ENCODE measurements around the gene EAF1. TPM values are rescaled to one million over a fixed set of nuclear protein-coding genes. Genes with fewer than 3 reads are reported as not detected.
"Not testable (repeated sequence)": the region's sequence is repeated elsewhere in the genome, so short reads cannot be mapped to it uniquely, and the experiment has no call there.

Gene EAF1
- 10 to 100 TPM in 1 of 2 donors, 1 to 10 TPM in 1; 8.2 to 12.0 TPM for total RNA-seq
- long read RNA-seq, full-length matches to known transcripts: 4 of 6 reads
- long read RNA-seq, partial matches to known transcripts: 1 of 6 reads
- long read RNA-seq, other reads (novel, unspliced or antisense): 1 of 6 reads

DNA sequence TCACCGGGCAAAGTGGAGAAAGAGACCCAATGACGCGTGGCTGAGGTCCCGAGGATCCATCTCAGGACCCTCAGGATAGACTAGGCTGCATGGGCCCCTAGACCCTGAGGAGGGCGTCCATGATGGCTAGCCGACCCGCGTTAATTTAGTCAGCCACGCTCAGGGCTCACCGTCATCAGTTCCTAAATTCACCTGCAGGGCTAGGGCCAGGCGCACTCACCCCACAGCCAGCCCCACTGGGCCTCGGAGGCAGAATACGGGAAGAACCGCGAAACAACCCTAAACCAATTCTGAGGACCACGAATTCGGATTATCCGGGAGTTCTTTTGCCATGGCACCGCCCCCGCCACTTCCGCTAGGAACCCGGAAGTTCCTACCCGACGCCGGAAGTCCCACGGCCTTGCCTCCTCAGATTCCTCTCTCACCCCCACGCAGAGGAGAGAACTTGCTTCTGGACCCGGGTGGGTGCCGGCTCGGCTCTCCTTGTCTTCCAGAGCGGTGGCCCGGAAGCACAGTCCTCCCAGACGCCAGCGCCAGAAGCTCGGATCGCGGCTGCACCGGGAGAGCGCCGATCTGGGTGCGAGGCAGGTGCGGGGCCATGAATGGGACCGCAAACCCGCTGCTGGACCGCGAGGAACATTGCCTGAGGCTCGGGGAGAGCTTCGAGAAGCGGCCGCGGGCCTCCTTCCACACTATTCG, at the start of gene EAF1, which contains the start of gene METTL6:
Gene EAF1, plus strand, starts transcription at position 417 of the 699 bp plus-strand sequence. Its CDS starts 182 bp downstream, at position 599.
Gene METTL6, minus strand, starts transcription at position 363 of the 699 bp plus-strand sequence. CDS start 1,033 bp downstream, outside the sequence.
- DNase-seq (peak; percentile 92), ATAC-seq (peak; percentile 96 to 98)
- intact Hi-C loops (cut with DNase I): loop anchor here (5.0 to 10.0 kb wide), 2 partner anchors 127 to 130 kb away; no protein-coding TSS in a partner anchor

GRCh38 chr3:15377961-15378791, 49.2 kb upstream of the EAF1 start:
- peak; percentile 95 for DNase-seq
- ATAC-seq: peak; percentile 97 to 98
- intact Hi-C loops (cut with DNase I): loop anchor here (1.0 to 10.0 kb wide), 3 partner anchors 110 to 263 kb away; no protein-coding TSS in a partner anchor

DNA sequence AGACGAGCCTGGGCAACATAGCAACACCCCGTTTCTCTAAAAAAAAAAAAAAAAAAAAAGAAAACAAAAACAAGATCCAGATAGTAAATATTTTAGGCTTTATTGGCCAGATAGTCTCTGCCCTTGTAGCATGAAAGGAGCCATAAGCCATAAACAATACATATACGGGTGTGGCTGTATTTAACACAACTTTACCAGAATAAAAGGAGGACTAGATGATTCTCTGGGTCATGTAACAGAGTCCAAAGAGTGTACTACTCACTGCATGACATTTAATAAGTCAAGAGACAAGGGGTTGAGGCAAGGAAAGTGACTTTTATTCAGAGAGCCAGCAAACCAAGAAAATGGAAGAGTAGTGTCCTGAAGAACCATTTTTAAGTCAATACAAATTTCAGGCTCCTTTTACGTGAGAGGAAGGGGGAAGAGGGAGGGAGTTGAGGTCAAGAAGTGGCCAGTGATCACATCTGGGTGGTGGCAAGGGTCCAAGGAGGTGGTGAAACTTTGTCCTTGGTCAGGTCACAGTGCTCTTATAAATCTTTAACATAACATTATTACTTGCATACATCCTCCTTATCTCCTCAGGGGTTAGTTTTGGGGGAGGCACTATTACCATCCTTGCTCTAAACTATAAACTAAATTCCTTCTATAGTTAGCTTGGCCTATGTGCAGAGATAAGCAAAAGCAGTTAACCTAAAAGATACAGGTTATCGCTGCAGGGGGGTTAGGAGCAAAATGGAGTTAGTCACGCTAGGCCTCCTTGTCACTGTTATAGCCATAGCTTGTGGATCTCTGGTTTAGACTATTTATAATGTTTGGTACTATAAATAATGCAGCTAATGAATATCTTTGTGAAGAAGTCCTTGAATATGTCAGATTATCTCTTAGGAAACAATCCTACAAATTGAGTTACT, 46.2 kb upstream of the EAF1 start:
- DNase-seq (no peak), ATAC-seq (no peak)
- intact Hi-C loops (cut with DNase I): no loop called here

DNA sequence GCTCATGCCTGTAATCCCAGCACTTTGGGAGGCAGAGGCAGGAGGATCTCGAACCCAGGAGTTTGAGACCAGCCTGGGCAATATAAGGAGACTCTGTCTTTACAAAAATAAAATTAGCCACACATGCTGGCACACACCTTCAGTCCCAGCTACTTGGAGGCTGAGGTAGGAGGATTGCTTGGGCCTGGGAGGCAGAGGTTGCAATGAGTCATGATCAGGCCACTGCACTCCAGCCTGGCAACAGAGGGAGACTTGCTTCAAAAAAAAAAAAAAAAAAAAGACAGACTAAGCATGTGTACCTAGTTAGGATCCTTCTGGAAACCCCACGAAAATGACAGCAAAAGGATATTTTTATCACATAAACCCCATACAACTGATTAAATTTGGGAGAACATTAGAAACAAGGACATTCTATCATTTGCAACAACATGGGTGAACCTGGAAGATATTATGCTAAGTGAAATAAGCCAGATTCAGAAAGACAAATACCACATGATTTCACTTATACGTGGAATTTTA, 44.9 kb upstream of the EAF1 start:
- DNase-seq: no peak
- intact Hi-C loops (cut with DNase I): no loop called here
- ATAC-seq: no peak

GRCh38 chr3:15384510-15385237, 42.7 kb upstream of the EAF1 start:
- DNase-seq: no peak
- no peak for ATAC-seq
- intact Hi-C loops (cut with DNase I): no loop called here

DNA sequence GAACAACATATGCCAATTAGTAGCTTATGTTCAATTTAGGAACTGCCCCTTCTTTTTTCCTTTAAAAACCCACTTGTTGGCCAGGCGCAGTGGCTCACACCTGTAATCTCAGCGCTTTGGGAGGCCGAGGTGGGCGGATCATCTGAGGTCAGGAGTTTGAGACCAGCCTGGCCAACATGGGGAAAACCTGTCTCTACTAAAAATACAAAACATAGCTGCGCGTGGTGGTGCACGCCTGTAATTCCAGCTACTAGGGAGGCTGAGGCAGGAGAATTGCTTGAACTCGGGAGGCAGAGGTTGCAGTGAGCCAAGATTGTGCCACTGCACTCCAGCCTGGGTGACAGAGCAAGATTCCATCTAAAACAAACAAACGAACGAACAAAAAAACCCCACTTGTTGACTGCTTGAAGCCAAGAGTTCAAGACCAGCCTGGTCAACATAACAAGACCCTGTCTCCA, 42.1 kb upstream of the EAF1 start:
- DNase-seq; intact Hi-C loops (cut with DNase I): not testable (repeated sequence)

GRCh38 chr3:15385901-15386653, 41.3 kb upstream of the EAF1 start:
- ATAC-seq: no peak
- no peak for DNase-seq
- intact Hi-C loops (cut with DNase I): no loop called here

More for the DNA sequence above, 42.1 kb upstream of the EAF1 start:
- ATAC-seq: not testable (repeated sequence)

DNA sequence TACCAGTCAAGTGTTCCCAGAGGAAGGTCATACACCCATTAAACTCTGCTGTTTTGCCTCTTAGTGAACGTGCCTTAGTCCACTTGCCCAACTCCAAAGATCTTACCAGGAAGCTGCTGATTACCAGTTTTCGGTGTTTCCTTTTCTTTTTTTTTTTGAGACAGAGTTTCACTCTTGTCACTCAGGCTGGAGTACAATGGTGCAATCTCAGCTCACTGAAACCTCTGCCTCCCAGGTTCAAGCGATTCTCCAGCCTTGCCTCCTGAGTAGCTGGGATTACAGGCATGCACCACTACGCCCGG, 40.8 kb upstream of the EAF1 start:
- intact Hi-C loops (cut with DNase I); DNase-seq; ATAC-seq: not testable (repeated sequence)

- DNase-seq (no peak), ATAC-seq (peak; percentile 58 to 70)
- intact Hi-C loops (cut with DNase I): no loop called here
Observed at GRCh38 chr3:15387171-15387581, 40.2 kb upstream of the EAF1 start.

DNA sequence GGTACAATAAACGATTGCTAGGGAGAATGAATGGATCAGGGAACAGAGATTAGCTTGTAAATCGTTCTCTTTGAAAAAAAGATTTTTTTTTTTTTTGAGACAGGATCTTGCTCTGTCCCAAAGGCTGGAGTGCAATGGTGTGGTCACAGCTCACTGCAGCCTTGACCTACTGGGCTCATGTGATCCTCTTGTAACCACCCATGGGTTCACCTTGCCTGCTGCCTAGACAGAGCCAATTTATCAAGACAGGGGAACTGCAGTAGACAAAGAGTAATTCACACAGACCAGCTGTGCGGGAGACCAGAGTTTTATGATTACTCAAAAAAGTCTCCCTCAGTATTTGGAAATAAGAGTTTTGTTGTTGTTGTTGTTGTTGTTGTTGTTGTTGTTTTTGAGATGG, 39.7 kb upstream of the EAF1 start:
- ATAC-seq (peak; percentile 39 to 62), DNase-seq (no peak)
- intact Hi-C loops (cut with DNase I): no loop called here

GRCh38 chr3:15388335-15388734, 39.1 kb upstream of the EAF1 start:
- intact Hi-C loops (cut with DNase I): not testable (repeated sequence)

GRCh38 chr3:15390460-15390859, 36.9 kb upstream of the EAF1 start:
- no peak for ATAC-seq
- no peak for DNase-seq
- intact Hi-C loops (cut with DNase I): no loop called here

More at GRCh38 chr3:15388335-15388734, 39.1 kb upstream of the EAF1 start:
- not testable (repeated sequence) for ATAC-seq, DNase-seq

GRCh38 chr3:15391007-15391406, 36.4 kb upstream of the EAF1 start:
- ATAC-seq (no peak), DNase-seq (no peak)
- intact Hi-C loops (cut with DNase I): no loop called here

DNA sequence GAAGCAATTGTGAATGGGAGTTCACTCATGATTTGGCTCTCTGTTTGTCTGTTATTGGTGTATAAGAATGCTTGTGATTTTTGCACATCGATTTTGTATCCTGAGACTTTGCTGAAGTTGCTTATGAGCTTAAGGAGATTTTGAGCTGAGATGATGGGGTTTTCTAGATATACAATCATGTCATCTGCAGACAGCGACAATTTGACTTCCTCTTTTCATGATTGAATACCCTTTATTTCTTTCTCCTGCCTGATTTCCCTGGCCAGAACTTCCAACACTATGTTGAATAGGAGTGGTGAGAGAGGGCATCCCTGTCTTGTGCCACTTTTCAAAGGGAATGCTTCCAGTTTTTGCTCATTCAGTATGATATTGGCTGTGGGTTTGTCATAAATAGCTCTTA, 34.1 kb upstream of the EAF1 start:
- intact Hi-C loops (cut with DNase I); ATAC-seq; DNase-seq: not testable (repeated sequence)

DNA sequence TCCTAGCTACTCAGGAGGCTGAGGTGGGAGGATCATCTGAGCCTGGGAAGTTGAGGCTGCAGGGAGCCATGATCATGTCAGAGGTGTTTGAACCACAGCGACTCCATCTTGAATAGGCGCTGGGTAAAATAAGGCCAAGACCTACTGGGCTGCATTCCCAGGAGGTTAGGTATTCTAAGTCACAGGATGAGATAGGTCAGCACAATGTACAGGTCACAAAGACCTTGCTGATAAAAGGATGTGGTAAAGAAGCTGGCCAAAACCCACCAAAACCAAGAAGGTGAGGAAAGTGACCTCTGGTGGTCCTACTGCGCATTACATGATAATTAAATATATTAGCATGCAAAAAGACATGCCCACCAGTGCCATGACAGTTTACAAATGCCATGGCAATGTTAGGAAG, 28.7 kb upstream of the EAF1 start:
- ATAC-seq; DNase-seq; intact Hi-C loops (cut with DNase I): not testable (repeated sequence)

DNA sequence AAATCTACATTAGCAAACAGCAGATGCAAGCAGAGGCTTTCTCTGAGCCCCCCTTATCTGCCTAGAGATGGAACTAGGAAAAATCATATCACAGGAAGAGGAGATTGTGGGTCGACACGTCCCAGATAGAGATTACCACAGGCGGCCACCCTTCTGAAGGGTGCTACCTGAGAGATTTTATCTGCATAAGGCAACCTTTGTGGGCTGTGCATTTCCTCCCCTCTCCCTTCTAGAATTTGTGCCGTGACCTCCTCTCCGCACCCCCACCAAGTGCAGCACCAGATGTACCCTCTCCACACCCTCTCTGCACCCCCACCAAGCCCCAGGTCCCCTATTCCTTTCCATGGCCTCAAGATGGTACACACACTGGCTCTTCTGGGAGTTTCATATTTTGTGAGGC, 27.4 kb upstream of the EAF1 start:
- no peak for ATAC-seq
- DNase-seq: no peak
- intact Hi-C loops (cut with DNase I): loop anchor here in 1 of 2 donors (10.0 kb wide), 1 partner anchor 195 kb away; the partner anchor contains the start of gene CAPN7

GRCh38 chr3:15401936-15402335, 25.5 kb upstream of the EAF1 start:
- intact Hi-C loops (cut with DNase I): loop anchor here in 1 of 2 donors (10.0 kb wide), 1 partner anchor 197 kb away; the partner anchor contains the start of gene CAPN7
- DNase-seq (no peak), ATAC-seq (no peak)
